Left ventricle myocardium superior (tissue), 1 donor: ENCODE measurements around the gene ZNF564. TPM values are rescaled to one million over a fixed set of nuclear protein-coding genes. Genes with fewer than 3 reads are reported as not detected.
"Not testable (repeated sequence)": the region's sequence is repeated elsewhere in the genome, so short reads cannot be mapped to it uniquely, and the experiment has no call there.

ENCODE experiments used
- ATAC-seq: fragments of 200-7000 bp; cut with Tn5 transposase; one replicate; pipeline ENCODE4 v1.9.1; 2020; ENCODE audit warnings: mild to moderate bottlenecking, moderate library complexity
- DNase-seq: peaks from one replicate; pipeline ENCODE4 v3.0.0-alpha.2; 2020
- intact Hi-C: fragments of 100-400 bp; cut with micrococcal nuclease; formaldehyde crosslinking; loops from one replicate; pipeline ENCODE4 v1.11.0; 2022
- long read RNA-seq: library from polyadenylated mRNA; unstranded; transcript quantifications from one replicate; pipeline ENCODE4 v2.0.0, GENCODE V29; 2021
- total RNA-seq: library from RNA; stranded (reverse); fragmentation: NEBNext Ultra II Directional; extraction: Animal tissue kit (Norgen Biotek cat#: 25700); gene quantifications from one replicate; pipeline ENCODE4 v1.2.1, GENCODE V29; 2021
- donor health status: DM: no; HTN: yes; CAD: no; lungs with severe emphysema.

The ZNF564 gene
- 9.6 TPM for total RNA-seq
- long read RNA-seq, transcript ZNF564-201 (4 exons, 2,935 nt), result major isoform, 34 of 34 reads
- long read RNA-seq, partial matches to known transcripts, result 0 of 34 reads
- long read RNA-seq, other reads (novel, unspliced or antisense), result 0 of 34 reads

DNA sequence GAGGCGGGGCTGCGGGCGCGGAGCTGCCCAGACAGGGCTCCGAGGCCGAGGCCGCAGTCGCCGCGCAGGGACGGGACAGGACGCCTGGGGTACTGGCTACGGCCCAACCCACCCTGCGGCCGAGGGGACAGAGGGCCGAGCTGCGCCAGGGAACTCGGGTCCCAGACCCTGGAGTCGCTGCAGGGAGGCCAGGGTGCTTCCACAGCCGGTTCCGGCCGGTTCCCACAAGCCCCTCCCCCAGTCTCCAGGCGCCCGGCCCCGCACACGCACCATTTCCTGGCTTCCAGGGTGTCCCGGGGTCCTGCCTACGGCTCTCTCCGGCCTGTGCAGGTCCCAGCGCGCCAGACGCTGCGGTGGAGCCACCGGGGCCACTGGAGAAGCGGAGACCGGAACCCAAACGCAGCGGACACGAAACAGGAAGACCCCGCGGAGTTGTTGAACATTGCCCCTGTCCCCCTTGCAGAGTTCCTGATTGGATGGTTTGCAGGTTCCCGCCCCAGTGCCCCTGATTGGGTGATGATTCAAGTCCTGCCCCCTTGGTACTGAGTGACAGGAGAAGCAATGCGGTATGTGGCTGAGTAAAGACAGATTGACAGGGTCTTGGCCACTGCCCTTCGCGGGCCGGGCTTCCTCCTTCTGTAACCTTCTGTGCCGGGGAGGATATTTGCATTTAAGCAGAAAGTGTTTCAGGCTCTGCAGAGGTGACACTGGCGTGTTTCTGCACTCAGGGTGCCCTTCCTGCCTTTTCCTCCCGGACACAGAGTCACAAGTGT is at the start of gene ZNF564:
ZNF564 (minus strand) TSS at position 423 of the 773 bp plus-strand sequence; CDS start at position 273, 150 bp downstream.
- peak; percentile 93 for DNase-seq
- ATAC-seq, result peak; percentile 97
- intact Hi-C loops, result no loop called here

DNA sequence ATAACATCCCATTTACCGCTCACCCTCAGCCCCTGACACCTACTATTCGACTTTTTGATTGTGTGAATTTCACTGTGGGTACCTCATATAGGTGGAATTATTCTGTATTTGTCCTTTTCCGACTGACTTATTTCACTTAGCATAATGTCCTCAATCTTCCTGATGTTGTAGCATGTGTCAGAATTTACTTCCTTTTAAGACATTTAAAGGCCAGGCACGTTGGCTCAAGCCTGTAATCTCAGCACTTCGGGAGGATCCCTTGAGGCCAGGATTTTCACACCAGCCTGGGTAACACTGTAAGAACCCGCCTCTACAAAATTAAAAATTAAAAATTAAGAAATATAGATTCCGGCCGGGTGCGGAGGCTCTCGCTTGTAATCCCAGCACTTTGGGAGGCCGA is 46.3 kb upstream of the ZNF564 start:
- no peak for DNase-seq
- intact Hi-C loops, result no loop called here
- ATAC-seq, result no peak

DNA sequence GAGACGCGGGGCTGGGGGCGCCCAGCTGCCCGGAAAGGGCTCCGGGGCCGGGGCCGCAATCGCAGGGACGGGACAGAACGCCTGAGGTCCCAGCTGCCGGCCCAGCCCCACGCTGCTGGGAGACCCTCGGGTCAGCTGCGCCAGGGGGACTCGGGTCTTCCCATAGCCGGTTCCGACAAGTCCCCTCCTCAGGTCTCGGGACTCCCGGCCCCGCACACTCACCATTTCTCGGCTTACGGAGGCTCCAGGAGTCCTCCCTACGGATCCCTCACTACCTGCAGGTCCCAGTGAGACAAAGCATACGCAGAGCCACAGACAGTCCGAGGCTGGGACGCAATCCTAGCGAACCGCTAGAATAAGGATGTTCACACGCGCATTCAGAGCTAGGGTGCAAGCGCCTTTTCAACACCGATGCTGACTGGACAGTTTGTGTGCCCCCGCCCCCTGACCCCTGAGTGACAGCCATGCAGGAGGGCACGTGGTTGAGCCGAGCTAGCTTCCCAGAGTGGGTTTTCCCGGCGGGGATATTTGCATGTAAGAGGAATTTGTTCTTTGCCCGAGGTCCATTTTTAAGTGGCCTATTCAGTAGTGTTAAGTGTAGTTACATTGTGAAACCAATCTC is 45.8 kb upstream of the ZNF564 start:
- intact Hi-C loops, result no loop called here
- ATAC-seq (peak; percentile 20), DNase-seq (no peak)

DNA sequence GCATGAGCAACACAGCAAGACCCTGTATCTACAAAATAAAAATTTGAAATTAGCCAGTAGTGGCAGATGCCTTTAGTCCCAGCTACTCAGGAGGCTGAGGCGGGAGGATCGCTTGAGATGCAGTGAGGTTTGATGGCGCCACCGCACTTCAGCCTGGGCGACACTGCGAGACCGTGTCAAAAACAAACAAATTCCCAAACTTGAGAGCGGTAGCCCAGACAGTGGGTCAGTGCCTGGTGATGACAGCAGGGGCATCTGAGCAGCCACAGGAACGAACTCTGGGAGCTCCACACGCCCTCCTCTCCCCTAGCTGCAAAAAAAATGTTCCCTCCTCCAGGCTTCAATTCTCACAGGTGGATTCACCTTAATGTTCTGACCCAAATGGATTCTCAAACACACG is 45.2 kb upstream of the ZNF564 start:
- intact Hi-C loops, result no loop called here
- ATAC-seq (no peak), DNase-seq (no peak)

DNA sequence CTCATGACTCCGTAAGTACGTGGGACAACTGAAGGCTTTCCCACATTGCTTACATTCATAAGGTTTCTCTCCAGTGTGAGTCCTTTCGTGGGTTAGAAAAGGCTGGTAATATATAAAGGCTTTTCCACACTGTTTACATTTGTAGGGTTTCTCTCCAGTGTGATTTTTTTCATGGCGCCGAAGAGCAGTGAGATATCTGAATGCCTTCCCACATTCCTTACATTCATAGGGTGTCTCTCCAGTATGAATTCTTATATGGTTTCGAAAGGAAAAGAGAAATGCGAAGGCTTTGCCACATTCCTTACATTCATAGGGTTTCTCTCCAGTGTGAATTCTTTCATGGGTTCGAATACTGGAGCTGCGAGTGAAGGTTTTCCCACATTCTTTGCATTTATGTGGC is 29.8 kb upstream of the ZNF564 start:
- DNase-seq, result no peak
- no peak for ATAC-seq
- intact Hi-C loops, result no loop called here

DNA sequence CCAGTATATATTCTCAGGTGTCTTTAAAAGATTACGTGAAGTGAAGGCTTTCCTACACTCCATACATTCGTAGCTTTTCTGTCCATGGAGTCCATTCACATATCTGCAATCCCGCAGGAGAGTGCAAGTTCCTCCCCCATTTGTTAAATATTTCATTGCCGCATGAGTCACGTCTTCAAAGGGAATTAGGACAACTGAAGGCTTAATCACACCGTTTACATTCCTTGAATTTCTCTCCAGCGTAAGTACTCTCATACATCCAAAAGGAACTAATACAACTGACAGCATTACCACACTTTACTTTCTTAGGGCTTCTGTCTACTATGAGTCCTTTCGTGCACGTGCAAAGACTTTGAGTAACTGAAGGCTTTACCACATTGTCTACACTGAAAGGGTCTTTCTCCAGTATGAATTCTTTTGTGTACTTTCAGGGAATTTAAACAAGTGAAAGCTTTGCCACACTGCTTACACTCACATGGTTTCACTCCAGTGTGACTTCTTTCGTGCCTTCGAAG is 29.0 kb upstream of the ZNF564 start:
- no peak for ATAC-seq

DNA sequence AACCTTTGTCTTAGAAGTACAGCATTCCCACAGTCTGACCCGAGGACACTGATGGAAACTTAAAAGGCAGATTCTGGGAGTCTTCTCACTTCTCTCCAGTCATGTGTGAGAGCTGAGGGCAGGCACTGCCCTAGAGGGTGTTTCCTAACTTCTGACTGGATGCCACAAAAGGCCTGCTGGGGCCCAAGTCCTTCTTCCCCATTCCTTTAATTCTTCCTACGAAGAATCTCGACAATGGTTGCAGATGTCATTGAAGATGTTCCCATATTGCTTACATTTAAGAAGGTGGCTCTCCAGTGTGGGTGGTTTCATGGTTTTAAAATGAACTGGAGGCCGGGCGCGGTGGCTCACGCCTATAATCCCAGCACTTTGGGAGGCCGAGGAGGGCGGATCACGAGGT is 27.4 kb upstream of the ZNF564 start:
- DNase-seq, result no peak
- intact Hi-C loops, result no loop called here
- no peak for ATAC-seq

More for the DNA sequence above, 29.0 kb upstream of the ZNF564 start:
- intact Hi-C loops, result no loop called here
- DNase-seq, result no peak

DNA sequence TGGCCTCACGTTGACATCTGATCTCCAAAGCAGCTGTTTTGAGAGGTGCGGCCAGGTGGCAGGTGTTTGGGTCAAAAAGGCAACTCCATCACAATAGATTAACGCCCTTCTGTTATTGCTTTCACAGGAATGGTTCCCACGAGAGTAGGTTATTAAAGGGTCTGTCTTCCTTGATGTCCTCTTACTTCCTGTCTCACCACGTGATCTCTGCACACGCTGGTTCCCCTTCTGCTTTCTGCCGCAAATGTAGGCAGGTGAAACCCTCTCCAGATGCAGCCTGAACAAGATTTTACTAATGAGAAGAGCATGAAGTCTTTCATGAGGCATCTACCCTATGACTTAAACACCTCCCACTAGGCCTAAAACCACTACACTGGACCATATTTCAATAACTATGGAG is 22.8 kb upstream of the ZNF564 start:
- DNase-seq (no peak), ATAC-seq (no peak)
- intact Hi-C loops, result no loop called here

DNA sequence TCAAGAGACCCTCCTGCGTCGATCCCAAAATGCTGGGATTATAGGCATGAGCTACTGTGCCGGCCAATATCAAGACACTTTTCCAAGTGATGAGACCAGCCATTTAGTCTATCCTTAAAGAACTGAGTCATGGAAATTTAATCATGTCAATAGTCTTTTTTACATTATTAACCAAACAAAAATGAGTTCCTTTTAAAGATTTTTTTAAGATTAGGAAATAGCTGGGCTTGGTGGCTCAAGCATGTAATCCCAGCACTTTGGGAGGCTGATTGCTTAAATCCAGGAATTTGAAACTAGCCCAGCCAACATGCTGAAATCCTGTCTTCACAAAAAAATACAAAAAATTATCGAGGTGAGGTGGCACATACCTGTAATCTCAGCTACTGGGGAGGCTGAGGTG is 16.7 kb upstream of the ZNF564 start:
- DNase-seq (no peak), ATAC-seq (no peak)
- intact Hi-C loops, result no loop called here

DNA sequence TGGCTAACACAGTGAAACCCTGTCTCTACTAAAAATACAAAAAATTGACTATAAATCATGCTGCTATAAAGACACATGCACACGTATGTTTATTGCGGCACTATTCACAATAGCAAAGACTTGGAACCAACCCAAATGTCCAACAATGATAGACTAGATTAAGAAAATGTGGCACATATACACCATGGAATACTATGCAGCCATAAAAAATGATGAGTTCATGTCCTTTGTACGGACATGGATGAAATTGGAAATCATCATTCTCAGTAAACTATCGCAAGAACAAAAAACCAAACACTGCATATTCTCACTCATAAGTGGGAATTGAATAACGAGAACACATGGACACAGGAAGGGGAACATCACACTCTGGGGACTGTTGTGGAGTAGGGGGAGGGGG is 15.1 kb upstream of the ZNF564 start:
- ATAC-seq, DNase-seq, intact Hi-C loops: not testable (repeated sequence)

DNA sequence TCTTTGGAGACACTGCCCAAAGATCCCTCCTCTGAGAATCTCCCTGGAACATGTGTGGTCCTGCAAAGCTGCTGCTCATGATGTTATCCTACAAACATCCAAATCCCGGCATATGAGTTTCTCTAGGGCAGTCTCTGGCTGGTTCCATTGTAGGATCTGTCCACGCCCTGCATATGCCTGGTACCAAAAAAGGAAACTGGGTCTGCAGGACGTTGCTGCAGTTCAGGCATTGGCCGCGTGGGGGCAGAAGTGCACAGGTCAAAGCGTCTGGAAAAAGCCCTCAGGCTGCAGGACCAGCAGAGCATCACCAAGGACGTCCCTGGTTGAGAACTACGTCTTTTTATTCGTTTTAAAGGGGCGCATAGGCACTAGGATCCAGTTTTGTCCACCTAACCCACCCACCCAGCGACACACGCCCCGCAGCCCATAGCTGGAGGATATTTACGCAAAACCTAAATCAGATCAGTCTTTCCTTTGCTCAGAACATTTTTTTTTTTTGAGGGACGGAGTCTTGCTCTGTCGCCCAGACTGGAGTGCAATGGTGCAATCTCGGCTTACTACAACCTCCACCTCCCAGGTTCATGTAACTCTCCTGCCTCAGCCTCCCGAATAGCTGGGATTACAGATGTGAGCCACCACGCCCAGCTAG is 12.9 kb upstream of the ZNF564 start:
- DNase-seq (peak; percentile 93), ATAC-seq (peak; percentile 95)
- intact Hi-C loops, result no loop called here

DNA sequence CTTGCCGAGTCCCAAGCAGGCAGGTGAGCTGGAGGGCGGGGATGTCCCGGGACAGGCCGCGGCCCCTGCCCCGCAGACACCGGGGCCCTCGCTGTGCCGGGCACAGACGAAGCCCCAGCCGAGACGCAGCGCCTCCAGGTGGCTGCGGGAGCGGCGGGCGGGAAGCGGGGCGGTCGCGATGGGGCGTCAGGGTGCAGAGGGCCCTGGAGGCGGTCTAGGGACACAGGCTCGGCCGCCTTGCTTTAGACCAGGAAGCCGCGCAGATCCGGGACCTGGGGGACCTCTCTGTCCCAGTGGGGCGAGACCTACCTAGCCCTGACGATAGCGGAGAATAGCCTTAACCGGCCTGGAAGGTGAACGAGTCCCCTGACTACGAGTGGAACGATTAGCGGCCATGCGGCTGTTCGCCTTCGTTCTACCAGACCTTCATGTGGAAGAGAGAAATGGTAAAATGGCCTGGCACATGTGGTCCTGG is 4.2 kb upstream of the ZNF564 start:
- intact Hi-C loops, result no loop called here
- ATAC-seq (no peak), DNase-seq (peak; percentile 27)

DNA sequence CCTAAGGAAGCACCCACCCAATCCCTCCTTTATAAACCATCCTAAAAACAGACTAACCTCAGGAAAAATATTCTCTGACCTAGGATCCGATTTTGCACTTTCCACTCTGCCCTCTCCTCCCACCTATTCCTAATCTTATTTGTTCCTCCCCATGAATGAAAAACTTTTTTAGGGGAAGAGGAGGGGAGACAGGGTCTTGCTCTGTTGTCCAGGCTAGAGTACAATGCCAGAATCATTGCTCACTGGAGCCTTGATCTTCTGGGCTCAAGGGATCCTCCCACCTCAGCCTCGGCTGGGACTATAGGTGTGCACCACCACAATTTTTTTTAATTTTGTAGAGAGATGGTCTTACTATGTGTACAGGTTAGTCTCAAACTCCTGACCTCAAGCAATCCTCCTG is 4.4 kb downstream of the ZNF564 start:
- DNase-seq (no peak), ATAC-seq (no peak)
- intact Hi-C loops, result no loop called here

DNA sequence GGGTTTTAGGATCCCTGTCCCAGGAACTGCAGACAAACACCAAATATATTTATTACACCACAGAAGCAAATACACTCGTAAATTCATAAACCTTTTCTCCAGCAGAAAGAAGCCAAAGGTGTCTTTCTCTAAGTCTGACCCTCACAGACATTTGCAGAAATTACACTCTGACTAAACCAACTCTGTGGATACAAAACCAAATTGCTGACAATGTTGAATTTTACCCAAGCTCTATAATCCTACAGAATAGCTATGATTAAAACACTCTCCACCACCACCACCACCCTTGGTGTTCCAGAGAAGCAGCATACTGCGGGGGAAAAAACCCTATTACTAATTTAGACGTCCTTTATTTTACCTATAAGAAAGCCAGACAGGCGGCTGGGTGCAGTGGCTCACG is 5.2 kb downstream of the ZNF564 start:
- no peak for DNase-seq
- intact Hi-C loops, result no loop called here
- no peak for ATAC-seq

DNA sequence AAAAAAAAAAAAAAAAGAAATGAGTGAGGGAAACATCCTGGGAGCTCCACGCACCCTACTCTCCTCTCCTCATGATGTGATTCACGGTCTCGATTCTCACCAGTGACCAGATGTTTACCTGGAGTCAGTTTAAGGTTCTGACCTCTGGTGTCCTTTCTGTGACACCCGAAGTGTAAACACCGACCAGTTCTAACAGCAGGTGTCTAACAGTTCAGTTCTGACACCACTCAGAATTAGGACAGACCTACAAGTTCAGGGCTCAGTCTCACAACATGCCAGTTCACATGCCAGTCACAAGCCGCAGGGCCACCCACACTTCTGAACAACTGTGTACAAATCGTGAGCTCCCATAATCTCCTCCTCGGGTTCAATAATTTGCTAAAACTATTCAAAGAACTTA is 6.0 kb downstream of the ZNF564 start:
- DNase-seq (no peak), ATAC-seq (no peak)
- intact Hi-C loops, result no loop called here

DNA sequence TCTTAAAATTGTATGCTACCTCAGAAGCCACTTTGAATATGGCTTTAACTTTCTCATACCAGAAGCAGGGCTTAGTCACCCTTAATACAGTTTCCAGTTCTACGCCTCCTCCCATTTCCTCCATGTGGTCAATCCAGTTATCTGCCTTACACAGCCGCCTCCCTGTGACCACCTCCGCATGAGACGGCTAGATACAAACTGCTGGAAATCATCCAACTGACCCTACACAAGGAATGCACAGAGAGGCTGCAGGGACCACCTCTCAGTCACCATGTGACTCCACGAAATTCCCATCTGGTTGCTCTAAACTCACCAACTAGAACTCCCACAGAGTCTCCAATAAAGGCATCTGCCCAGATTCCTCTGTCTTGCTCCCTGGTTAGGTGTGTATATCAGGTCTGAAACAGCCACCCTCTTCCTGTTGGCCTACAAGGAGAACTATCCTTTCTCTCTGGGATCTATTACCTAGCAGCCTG is 6.8 kb downstream of the ZNF564 start:
- ATAC-seq (peak; percentile 41), DNase-seq (no peak)
- intact Hi-C loops, result no loop called here

DNA sequence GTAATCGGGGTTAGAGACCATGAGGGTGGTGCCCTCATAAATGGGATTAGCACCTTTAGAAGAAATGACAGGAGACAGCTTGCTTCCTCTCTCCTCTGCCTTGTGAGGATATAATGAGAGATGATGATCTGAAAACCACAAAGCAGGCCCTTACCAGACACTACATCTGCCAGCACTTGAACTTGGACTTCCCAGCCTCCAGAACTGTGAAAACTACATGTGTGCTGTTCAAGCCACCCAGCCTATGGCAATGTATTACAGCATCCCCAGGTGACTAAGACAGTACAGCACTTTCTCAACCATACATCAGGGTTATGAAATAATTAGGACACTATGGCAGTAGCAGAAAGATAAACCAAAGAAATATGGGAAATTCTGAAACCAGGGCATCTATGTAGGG is 7.4 kb downstream of the ZNF564 start:
- peak; percentile 16 for ATAC-seq
- intact Hi-C loops, result no loop called here
- no peak for DNase-seq

DNA sequence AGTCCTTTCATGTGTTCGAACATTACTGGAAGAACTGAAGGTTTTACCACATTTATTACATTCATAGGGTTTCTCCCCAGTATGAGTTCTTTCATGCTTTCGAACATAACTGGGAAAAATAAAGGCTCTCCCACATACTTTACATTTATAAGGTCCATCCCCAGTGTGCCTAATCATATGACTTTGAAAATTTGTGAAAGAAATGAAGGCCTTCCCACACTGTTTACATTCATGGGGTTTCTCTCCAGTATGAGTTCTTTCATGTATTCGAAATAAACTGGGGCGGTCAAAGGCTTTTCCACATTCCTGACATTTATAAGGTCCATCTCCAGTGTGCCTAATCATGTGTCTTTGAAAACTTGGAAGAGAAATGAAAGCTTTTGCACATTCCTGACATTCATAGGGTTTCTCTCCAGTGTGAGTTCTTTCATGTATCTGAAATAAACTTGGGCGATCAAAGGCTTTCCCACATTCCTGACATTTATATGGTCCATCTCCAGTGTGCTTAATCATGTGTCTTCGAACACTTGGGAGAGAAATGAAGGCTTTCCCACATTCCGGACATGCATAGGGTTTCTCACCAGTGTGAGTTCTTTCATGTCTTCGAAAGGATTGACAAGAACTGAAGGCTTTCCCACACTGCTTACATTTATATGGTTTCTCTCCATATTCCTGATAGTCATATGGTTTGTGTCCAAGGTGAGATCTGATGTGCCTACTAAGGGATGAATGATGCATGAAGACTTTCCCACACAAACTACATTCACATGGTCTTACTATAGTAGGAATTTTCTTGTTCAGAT is 24.0 kb downstream of the ZNF564 start:
- no peak for ATAC-seq
- intact Hi-C loops, result no loop called here
- no peak for DNase-seq

DNA sequence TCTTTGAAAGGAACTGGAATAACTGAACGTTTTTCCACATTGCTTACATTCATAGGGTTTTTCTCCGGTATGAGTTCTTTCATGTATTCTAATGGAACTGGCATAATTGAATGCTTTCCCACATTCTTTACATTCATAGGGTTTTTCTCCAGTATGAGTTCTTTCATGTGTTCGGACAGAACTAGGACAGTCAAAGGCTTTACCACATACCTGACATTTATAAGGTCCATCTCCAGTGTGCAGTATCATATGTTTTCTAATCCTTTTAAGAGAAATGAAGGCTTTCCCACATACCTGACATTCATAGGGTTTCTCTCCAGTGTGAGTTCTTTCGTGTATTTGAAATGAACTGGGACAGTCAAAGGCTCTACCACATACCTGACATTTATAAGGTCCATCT is 24.7 kb downstream of the ZNF564 start:
- ATAC-seq (no peak), DNase-seq (no peak)
- intact Hi-C loops, result no loop called here
